ENCODE measurements around the gene TULP1. TPM values are rescaled to one million over a fixed set of nuclear protein-coding genes. Genes with fewer than 3 reads are reported as not detected.

Gene TULP1
- total and polyA plus RNA-seq, 2 of the 13 experiments (the other 11 are each of a cell fraction or from before 2014, with no cell fraction given) = not detected

GRCh38 chr6:35452183-35453090, 60.3 kb downstream of the TULP1 start, which contains the start of gene FANCE (continued):
- TF ChIP-seq, protein P1, sequence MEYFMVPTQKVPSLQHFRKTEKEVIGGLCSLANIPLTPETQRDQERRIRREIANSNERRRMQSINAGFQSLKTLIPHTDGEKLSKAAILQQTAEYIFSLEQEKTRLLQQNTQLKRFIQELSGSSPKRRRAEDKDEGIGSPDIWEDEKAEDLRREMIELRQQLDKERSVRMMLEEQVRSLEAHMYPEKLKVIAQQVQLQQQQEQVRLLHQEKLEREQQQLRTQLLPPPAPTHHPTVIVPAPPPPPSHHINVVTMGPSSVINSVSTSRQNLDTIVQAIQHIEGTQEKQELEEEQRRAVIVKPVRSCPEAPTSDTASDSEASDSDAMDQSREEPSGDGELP (IDR thresholded peaks at IDR 0.05; ENCODE audit: borderline replicate concordance, low read depth) = peak; percentile 50; the same call in 1 of the 2 replicates
- TF ChIP-seq ZNF446 (CRISPR knock-in tag; IDR thresholded peaks at IDR 0.05) (peak; percentile 58; the same call in 1 of the 2 replicates), ZNF776 (CRISPR knock-in tag; IDR thresholded peaks at IDR 0.05) (peak; percentile 81; the same call in 1 of the 2 replicates), SRY (CRISPR knock-in tag; IDR thresholded peaks at IDR 0.05) (peak; percentile 91), MEIS2 (CRISPR knock-in tag; IDR thresholded peaks at IDR 0.05) (peak; percentile 80), GFI1 (CRISPR knock-in tag; IDR thresholded peaks at IDR 0.05; ENCODE audit: borderline replicate concordance) (peak; percentile 18; the same call in 1 of the 2 replicates), ESRRA (CRISPR knock-in tag; IDR thresholded peaks at IDR 0.05; ENCODE audit: low read depth) (peak; percentile 29; the same call in 1 of the 2 replicates), YEATS4 (CRISPR knock-in tag; IDR thresholded peaks at IDR 0.05; ENCODE audit: borderline replicate concordance) (peak; percentile 85), YY1 (IDR thresholded peaks at IDR 0.05; ENCODE audit: insufficient read depth, insufficient replicate concordance, low read depth, low read length) (peak; percentile 71), ZFP90 (CRISPR knock-in tag; IDR thresholded peaks at IDR 0.05; ENCODE audit: borderline replicate concordance) (peak; percentile 59; the same call in 1 of the 2 replicates), ATRX (CRISPR knock-in tag; IDR thresholded peaks at IDR 0.05; ENCODE audit: borderline replicate concordance) (no peak), THYN1 (CRISPR knock-in tag; IDR thresholded peaks at IDR 0.05; ENCODE audit: borderline replicate concordance, low read depth) (no peak), ZBTB37 (CRISPR knock-in tag; IDR thresholded peaks at IDR 0.05) (no peak), CCDC6 (CRISPR knock-in tag; IDR thresholded peaks at IDR 0.05) (no peak), ZNF646 (CRISPR knock-in tag; IDR thresholded peaks at IDR 0.05) (no peak), JUND (CRISPR knock-in tag; IDR thresholded peaks at IDR 0.05) (no peak)
- TF ChIP-seq, protein P2, sequence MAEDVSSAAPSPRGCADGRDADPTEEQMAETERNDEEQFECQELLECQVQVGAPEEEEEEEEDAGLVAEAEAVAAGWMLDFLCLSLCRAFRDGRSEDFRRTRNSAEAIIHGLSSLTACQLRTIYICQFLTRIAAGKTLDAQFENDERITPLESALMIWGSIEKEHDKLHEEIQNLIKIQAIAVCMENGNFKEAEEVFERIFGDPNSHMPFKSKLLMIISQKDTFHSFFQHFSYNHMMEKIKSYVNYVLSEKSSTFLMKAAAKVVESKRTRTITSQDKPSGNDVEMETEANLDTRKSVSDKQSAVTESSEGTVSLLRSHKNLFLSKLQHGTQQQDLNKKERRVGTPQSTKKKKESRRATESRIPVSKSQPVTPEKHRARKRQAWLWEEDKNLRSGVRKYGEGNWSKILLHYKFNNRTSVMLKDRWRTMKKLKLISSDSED (CRISPR knock-in tag; IDR thresholded peaks at IDR 0.05) = no peak
